Cerebellar cortex (tissue), 1 donor: Measurements from ENCODE around the gene CUL1.
A peak's percentile ranks its signal among the peaks of the same experiment; 100 is the strongest.

ENCODE experiments used
- DNase-seq: peaks from one replicate; pipeline ENCODE4 v3.0.0-alpha.2; 2015; ENCODE audit warnings: low spot score

The CUL1 gene

GRCh38 chr7:148698397-148699023 lies at the start of gene CUL1:
Gene CUL1 (plus strand): TSS chr7:148698903. CDS start chr7:148730123, 31,220 bp downstream.
- peak; percentile 74 for DNase-seq

DNA sequence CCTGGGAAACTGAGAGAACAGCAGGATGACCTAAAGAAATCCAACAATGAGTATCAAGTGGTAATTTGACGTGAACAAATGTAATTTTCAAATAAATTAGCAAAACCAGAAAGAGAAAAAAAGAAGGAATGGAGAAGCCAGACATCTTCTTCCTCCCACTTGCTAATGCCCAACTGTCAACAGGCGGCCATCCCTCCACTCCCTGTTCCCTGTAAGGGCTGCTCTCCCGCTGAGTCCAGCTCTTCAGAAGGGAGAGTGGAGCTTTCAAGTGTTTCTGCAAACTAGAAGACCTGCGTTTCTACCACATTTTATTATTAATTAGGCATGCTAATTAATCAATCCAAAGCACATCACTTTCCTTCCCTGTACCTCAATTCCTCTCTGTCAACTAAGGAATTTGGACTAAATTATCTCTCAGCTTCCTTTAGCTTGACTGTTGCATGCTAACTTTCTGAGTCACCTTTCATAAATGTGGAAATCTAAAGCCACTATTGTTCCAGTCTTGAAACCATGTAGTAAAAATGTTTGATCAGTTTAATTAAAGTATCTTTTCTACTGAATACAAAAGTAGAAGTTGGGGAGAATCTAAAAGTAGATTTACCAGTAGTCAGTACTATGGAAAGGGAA lies 48.4 kb upstream of the CUL1 start:
- no peak for DNase-seq

- DNase-seq = no peak
Observed at GRCh38 chr7:148652773-148653172, 45.9 kb upstream of the CUL1 start.

DNA sequence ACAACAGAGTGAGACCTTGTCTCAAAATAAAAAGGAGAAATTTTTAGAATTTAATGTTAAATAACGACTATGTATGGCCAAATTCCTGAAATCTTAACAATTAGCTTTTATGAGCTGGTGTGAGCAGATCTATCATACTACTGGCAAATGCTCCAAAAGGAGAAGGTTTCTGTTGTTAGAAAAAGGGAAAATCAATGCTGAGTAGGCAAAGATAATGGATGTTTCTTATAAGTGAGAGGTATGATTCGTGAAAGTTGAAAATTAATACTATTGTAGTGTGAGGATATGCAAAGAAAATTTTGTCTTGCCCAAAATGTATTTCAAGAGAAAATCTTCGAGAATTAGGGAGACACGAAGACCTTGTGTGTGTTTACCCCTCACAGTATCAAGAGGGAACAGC lies 40.8 kb upstream of the CUL1 start:
- DNase-seq = no peak

- no peak for DNase-seq
Observed at GRCh38 chr7:148661471-148661870, 37.2 kb upstream of the CUL1 start.

GRCh38 chr7:148662646-148663045 lies 36.1 kb upstream of the CUL1 start:
- DNase-seq = no peak

- DNase-seq = peak; percentile 2
Observed at GRCh38 chr7:148664324-148664723, 34.4 kb upstream of the CUL1 start.

GRCh38 chr7:148665221-148665620 lies 33.5 kb upstream of the CUL1 start:
- no peak for DNase-seq

GRCh38 chr7:148669927-148670326 lies 28.8 kb upstream of the CUL1 start:
- no peak for DNase-seq

DNA sequence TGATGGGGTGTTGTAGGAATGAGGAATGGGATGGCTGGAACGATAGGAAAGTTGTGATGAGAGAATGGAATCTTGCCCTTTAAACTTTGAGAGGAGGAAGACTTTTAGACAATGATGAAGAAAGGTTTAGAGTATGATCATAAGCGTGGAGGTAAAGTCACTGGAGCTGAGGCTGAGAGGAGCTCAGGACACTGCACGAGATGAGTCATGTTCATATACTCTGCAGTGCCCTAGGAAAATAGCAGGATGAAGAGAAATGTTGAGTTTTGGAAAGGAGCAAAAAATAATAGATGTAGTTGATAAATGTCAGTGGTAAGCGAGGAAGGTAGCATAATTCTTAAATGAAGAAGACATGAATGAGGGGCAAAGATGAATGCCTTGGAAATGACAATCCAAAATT lies 28.3 kb upstream of the CUL1 start:
- no peak for DNase-seq

DNA sequence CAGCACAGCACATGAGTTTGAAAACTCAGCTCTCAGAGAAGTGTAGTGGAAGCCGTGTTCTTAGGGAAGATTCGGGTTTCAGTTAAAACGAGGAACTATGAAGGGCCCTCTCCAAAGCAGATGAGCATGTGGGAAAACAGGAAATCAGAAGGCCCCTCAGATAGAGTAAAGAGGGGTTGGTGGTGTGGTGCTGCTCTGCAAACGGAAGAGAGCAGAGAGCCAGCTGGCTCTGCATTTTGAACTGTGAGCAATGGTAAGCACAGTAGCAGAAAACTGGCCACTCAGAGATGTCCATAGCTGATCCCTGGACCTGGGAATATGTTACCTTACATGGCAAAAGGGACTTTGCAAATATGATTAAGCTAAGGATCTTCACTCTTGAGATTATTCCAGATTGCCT lies 27.9 kb upstream of the CUL1 start:
- DNase-seq = no peak

DNA sequence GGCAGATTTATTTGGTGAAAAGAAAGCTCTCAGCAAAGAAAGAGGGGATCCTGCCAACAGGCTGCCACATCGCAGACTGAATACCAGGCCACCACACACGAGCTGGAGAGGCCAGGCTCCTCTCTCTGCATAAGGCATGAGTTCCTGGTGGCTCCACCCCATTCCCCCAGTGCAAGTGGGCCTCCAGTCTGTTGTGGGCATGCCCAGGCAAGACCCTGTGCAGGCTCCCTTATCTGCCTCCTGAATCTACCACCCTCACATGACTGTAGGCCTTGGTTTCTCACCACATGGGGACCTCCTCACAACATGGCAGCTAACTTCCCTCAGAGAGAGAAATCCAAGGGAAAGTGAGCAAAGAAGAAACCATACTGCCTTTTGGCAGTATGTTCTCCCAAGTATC lies 26.7 kb upstream of the CUL1 start:
- DNase-seq = no peak

- DNase-seq = no peak
Observed at GRCh38 chr7:148674689-148675088, 24.0 kb upstream of the CUL1 start.

- no peak for DNase-seq
Observed at GRCh38 chr7:148676291-148676690, 22.4 kb upstream of the CUL1 start.

GRCh38 chr7:148681821-148682220 lies 16.9 kb upstream of the CUL1 start:
- DNase-seq = no peak

GRCh38 chr7:148684289-148684830 lies 14.3 kb upstream of the CUL1 start:
- DNase-seq = no peak

GRCh38 chr7:148686312-148686937 lies 12.3 kb upstream of the CUL1 start:
- DNase-seq = no peak

DNA sequence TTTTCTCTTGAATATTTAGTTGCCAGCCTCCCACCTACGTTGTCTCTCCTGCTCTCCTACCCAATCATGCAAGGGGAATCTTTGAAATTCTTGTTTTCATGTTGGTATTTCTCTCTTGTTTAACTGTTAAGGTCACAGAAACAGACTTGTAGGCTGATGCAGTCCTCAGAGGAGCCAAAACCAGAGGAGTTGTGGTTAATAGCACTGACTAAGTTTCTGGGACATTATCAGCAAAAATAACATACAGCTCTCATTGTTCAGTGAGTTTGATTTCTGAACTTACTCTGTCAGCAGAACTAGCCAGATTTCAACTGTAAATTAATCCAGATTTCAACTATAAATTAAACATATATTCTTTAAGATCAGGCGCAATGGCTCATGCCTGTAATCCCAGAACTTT lies 11.1 kb upstream of the CUL1 start:
- no peak for DNase-seq

- DNase-seq = no peak
Observed at GRCh38 chr7:148688526-148688925, 10.2 kb upstream of the CUL1 start.

DNA sequence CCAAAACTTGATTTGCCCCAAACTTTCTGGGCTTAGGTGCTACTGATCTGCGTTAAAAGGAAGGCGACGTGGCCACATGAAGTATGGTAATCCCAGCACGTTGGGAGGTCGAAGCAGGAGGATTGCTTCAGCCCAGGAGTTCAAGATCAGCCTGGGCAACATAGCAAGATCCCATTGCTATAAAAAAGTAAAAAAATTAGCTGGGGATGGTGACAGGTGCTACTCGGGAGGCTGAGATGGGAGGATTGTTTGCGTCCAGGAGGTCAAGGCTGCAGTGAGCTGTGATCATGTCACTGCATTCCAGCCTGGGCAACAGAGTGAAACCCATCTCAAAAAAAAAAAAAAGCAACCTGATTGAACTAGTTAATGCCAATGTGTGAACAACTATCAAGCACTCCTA lies 5.1 kb upstream of the CUL1 start:
- no peak for DNase-seq

- no peak for DNase-seq
Observed at GRCh38 chr7:148694631-148695030, 4.1 kb upstream of the CUL1 start.

DNA sequence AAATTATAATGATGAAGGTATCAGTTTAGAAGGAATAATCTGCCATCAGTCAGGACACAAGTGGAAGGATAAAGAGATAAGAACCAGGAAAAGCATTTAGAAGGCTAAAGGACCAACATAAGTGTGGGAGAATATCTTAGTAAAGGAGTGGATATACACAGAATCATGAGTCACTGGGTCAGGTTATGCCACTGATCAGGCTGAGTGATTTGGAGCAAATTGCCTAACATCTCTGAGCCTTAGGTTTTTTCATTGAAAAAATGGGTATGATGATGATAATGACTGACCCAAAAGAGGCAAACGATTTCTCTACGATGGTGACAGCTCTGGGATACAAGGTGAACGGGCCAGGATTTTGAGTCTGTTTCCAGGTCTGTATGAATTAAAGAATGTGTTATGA lies 2.8 kb upstream of the CUL1 start:
- DNase-seq = no peak

GRCh38 chr7:148696787-148697186 lies 1.9 kb upstream of the CUL1 start:
- DNase-seq = no peak
